Lung (tissue), 16 donors: Measurements from ENCODE around the gene OR1D2. TPM values are rescaled to one million over a fixed set of nuclear protein-coding genes. Genes with fewer than 3 reads are reported as not detected.
"Not testable (repeated sequence)": the region's sequence is repeated elsewhere in the genome, so short reads cannot be mapped to it uniquely, and the experiment has no call there.

Experiments
- ATAC-seq: fragments of 200-7000 bp; cut with Tn5 transposase; one replicate; pipeline ENCODE4 v1.9.1; 2020; ENCODE audit warnings: moderate number of reproducible peaks; ENCODE audit not compliant: insufficient read depth, low FRiP score
- DNase-seq, 3 donors: peaks; one replicate each; pipeline ENCODE4 v3.0.0-alpha.2; 2013 to 2017
- H3K27ac ChIP-seq, 2 donors: one replicate each; pipeline ENCODE4 v1.5.1; 2013; ENCODE audit warnings: mild to moderate bottlenecking in 2 of 2, moderate library complexity in 2 of 2, control low read depth in 1 of 2, inconsistent platforms in 1 of 2, low read depth in 1 of 2, low read length in 1 of 2
- H3K27me3 ChIP-seq, 3 donors: one replicate each; pipeline ENCODE4 v1.5.1; 2013; ENCODE audit warnings: low read length in 2 of 3; ENCODE audit not compliant: control insufficient read depth in 3 of 3, insufficient read depth in 3 of 3
- H3K36me3 ChIP-seq, 4 donors: one replicate each; pipeline ENCODE4 v1.5.1; 2013; ENCODE audit warnings: low read length in 4 of 4, mild to moderate bottlenecking in 1 of 4, moderate library complexity in 1 of 4; ENCODE audit not compliant: control insufficient read depth in 4 of 4, insufficient read depth in 4 of 4
- H3K4me1 ChIP-seq, 5 donors: one replicate each; pipeline ENCODE4 v1.5.1; 2013; ENCODE audit warnings: low read length in 5 of 5, mild to moderate bottlenecking in 2 of 5, moderate library complexity in 1 of 5; ENCODE audit not compliant: control insufficient read depth in 5 of 5, insufficient read depth in 5 of 5
- H3K4me3 ChIP-seq: one replicate; pipeline ENCODE4 v1.5.1; 2013; ENCODE audit warnings: mild to moderate bottlenecking, control low read depth, moderate library complexity
- H3K9ac ChIP-seq, 2 donors: one replicate each; pipeline ENCODE4 v1.5.1; 2013; ENCODE audit warnings: low read length in 2 of 2, control low read depth in 1 of 2; ENCODE audit not compliant: insufficient read depth in 1 of 2
- H3K9me3 ChIP-seq, 4 donors: one replicate each; pipeline ENCODE4 v1.5.1; 2013; ENCODE audit warnings: low read length in 3 of 4, mild to moderate bottlenecking in 1 of 4, moderate library complexity in 1 of 4; ENCODE audit not compliant: control insufficient read depth in 4 of 4, insufficient read depth in 3 of 4
- CTCF ChIP-seq: IDR thresholded peaks from 2 replicates; pipeline ENCODE4 v1.5.1; 2012; ENCODE audit warnings: mild to moderate bottlenecking; ENCODE audit errors: control extremely low read depth, extremely low read depth
- WGBS, 2 donors: extraction: QIAGEN DNeasy Blood & Tissue Kit; methylation state at CpG; one replicate each; pipeline ENCODE4 v1.1.7; 2013; 5-methylcytosine and 5-hydroxymethylcytosine counted together
- long read RNA-seq, 5 donors: transcript quantifications; one replicate each; lab custom pipeline, GENCODE V29; 2026
- polyA plus RNA-seq, 2 donors: library from polyadenylated mRNA; stranded (reverse); fragments of 200-250 nt; gene quantifications; one replicate each; pipeline ENCODE4 v1.2.1, GENCODE V29; 2013
- total RNA-seq, 2 donors: library from RNA; depleted of rRNA in 1 of 2; stranded (reverse); fragments of >200 nt in 1 of 2; gene quantifications; one replicate each; pipeline ENCODE4 v1.2.1, GENCODE V29; 2014 to 2021
- donor health status: control.
- donor health status: control.
- donor health status: Bipolar disorder and iron deficiency.
- donor health status: healthy.
- donor health status: DM: yes; HTN: yes; CAD: no.

The OR1D2 gene
- total RNA-seq (not detected), polyA plus RNA-seq (not detected)
- long read RNA-seq, donor 1 = 0 reads
- long read RNA-seq, donor 2 = 0 reads
- long read RNA-seq, donor 3 = 0 reads
- long read RNA-seq, donor 4 = 0 reads
- long read RNA-seq, donor 5 = 0 reads

GRCh38 chr17:3104322-3104721 lies at the start of gene OR1D2:
Gene OR1D2, minus strand, starts transcription at chr17:3104422. Its CDS starts 11,426 bp downstream, at chr17:3092996.
- no peak within 1 kb of the TSS for H3K27ac ChIP-seq
- no peak for ATAC-seq
- peaks cover 0 to 10% (median 0%) of the 10 kb centered on the region in 3 donors for H3K27me3 ChIP-seq
- no peaks in the 10 kb centered on the region for H3K36me3 ChIP-seq
- DNase-seq = no peak
- no peak for TF ChIP-seq CTCF
- no peaks in the 10 kb centered on the region for H3K4me1 ChIP-seq
- H3K9ac ChIP-seq = no peak within 1 kb of the TSS
- 76 to 78% methylated on average over 3 of the region's 3 CpGs for WGBS, 2 donors
- peaks cover 0 to 5% (median 0%) of the 10 kb centered on the region in 4 donors for H3K9me3 ChIP-seq
- no peak within 1 kb of the TSS for H3K4me3 ChIP-seq

GRCh38 chr17:3137494-3137893 lies 33.3 kb upstream of the OR1D2 start:
- DNase-seq, H3K27me3 ChIP-seq, H3K9ac ChIP-seq, H3K9me3 ChIP-seq, H3K36me3 ChIP-seq, H3K4me1 ChIP-seq, ATAC-seq, H3K27ac ChIP-seq, H3K4me3 ChIP-seq: not testable (repeated sequence)
- 84 to 96% methylated on average over 2 of the region's 3 CpGs for WGBS, 2 donors

GRCh38 chr17:3127451-3127850 lies 23.2 kb upstream of the OR1D2 start, which contains the start of gene OR1G1:
Gene OR1G1, minus strand, starts transcription at chr17:3127551. Its CDS starts 0 bp downstream, at chr17:3127551.
- no peaks in the 10 kb centered on the region for H3K27me3 ChIP-seq
- no peaks in the 10 kb centered on the region for H3K36me3 ChIP-seq
- no peak within 1 kb of the TSS for H3K9ac ChIP-seq
- DNase-seq = no peak
- no peaks in the 10 kb centered on the region for H3K4me1 ChIP-seq
- no peak for TF ChIP-seq CTCF
- ATAC-seq = no peak
- 75 to 78% methylated on average over 2 of the region's 2 CpGs for WGBS, 2 donors
- H3K9me3 ChIP-seq = peaks cover 0 to 6% (median 0%) of the 10 kb centered on the region in 4 donors
- no peak within 1 kb of the TSS for H3K4me3 ChIP-seq
- H3K27ac ChIP-seq = no peak within 1 kb of the TSS

GRCh38 chr17:3073850-3074249 lies 30.4 kb downstream of the OR1D2 start:
- WGBS, 2 donors = 81 to 87% methylated on average over 4 of the region's 4 CpGs
- not testable (repeated sequence) for H3K4me3 ChIP-seq

GRCh38 chr17:3065192-3065591 lies 39.0 kb downstream of the OR1D2 start:
- H3K27ac ChIP-seq, H3K36me3 ChIP-seq, H3K9ac ChIP-seq, H3K27me3 ChIP-seq, H3K4me1 ChIP-seq, H3K9me3 ChIP-seq, H3K4me3 ChIP-seq: not testable (repeated sequence)
- ATAC-seq (peak; percentile 62), DNase-seq (peak in 2 of 3 donors; percentile 40 to 57)
- WGBS, 2 donors = no CpG with 5 or more reads among the region's 1 CpG

More at GRCh38 chr17:3073850-3074249, 30.4 kb downstream of the OR1D2 start:
- not testable (repeated sequence) for H3K4me1 ChIP-seq, ATAC-seq, H3K27ac ChIP-seq, DNase-seq, H3K9me3 ChIP-seq, H3K9ac ChIP-seq, H3K27me3 ChIP-seq, H3K36me3 ChIP-seq

- not testable (repeated sequence) for H3K4me1 ChIP-seq, H3K4me3 ChIP-seq, H3K27ac ChIP-seq, H3K9me3 ChIP-seq, DNase-seq, H3K27me3 ChIP-seq, ATAC-seq, H3K9ac ChIP-seq, H3K36me3 ChIP-seq
- 61 to 100% methylated on average over 1 of the region's 2 CpGs for WGBS, 2 donors
These were observed 40.7 kb downstream of the OR1D2 start, which contains the start of gene OR1D5 for GRCh38 chr17:3063507-3063906. Gene OR1D5, minus strand, starts transcription at chr17:3063607. Its CDS starts 0 bp downstream, at chr17:3063607.

- H3K36me3 ChIP-seq, H3K4me3 ChIP-seq, H3K9me3 ChIP-seq, DNase-seq, H3K27me3 ChIP-seq, H3K27ac ChIP-seq, ATAC-seq, H3K4me1 ChIP-seq, H3K9ac ChIP-seq: not testable (repeated sequence)
- 83 to 87% methylated on average over 8 of the region's 8 CpGs for WGBS, 2 donors
These were observed 41.3 kb downstream of the OR1D2 start for GRCh38 chr17:3062824-3063377.
